Endometrial microvascular endothelial cells (primary cell): ENCODE measurements around the gene TNRC6A. TPM values are rescaled to one million over a fixed set of nuclear protein-coding genes. Genes with fewer than 3 reads are reported as not detected.
"Not testable (repeated sequence)": the region's sequence is repeated elsewhere in the genome, so short reads cannot be mapped to it uniquely, and the experiment has no call there.

Experiments used
- in situ Hi-C: cut with HindIII; loops from 2 replicates; pipeline ENCODE4 v1.10.0; 2017; ENCODE audit warnings: low sequenced_read_pairs, low pct_unique_long_range_greater_than_20kb; ENCODE audit errors: inconsistent ontology term
- total RNA-seq: library from RNA; depleted of rRNA; stranded (reverse); fragments of >200 nt; gene quantifications from one replicate; pipeline ENCODE4 v1.2.3, GENCODE V29; 2015; ENCODE audit errors: inconsistent ontology term

Gene TNRC6A
- total RNA-seq, 1 donor from 2014 or later = 32.1 TPM

DNA sequence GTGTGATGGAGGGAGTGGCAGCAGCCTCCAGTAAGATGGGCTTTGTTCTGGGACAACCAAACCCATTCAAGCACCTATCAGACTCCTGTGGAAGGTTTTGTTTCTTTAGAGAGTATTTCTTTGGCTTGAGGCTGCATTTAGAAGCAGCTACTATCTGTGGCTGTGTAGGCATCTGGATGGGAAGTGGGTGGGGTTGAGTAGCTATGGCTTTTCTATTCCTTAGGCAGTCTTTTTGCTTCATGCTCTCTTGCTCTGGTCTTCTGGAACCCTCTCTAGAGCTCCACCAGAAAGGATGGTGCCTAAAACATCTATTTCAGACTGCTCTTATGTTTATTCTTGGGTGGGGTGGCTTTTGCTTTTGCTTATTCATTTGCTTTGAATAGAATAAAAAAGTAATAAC, 19.9 kb downstream of the TNRC6A start:
- in situ Hi-C loops = no loop called here

DNA sequence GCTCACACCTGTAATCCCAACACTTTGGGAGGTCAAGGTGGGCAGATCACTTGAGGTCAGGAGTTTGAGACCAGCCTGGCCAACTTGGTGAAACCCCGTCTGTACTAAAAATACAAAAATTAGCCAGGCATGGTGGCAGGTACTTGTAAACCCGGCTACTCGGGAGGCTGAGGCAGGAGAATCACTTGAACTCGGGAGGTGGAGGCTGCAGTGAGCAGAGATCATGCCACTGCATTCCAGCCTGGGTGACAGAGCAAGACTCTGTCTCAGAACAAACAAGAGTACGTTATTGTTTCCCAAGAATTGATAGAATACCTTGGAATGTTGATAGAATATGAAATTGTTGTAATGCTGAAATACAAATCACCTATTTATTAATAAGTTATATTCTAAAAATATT, 20.4 kb downstream of the TNRC6A start:
- in situ Hi-C loops = not testable (repeated sequence)

DNA sequence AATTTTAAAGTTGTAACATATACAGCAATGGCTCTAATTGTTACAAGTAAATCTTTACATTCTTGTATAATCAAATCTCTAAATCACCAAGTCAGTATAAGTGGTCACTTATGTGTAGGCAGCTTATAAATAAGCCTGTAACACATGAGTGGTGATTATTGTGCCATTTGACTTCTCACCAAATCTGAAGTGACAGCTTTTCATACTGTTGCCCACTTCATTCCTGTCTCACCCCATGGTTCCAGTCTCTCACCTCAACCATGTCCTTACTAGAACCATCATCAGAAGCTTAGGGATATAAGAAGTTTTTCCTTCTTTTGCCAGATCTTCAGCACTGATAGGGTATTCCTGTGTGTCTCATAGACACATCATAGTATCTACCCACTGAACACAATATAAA, 23.5 kb downstream of the TNRC6A start:
- in situ Hi-C loops = no loop called here

DNA sequence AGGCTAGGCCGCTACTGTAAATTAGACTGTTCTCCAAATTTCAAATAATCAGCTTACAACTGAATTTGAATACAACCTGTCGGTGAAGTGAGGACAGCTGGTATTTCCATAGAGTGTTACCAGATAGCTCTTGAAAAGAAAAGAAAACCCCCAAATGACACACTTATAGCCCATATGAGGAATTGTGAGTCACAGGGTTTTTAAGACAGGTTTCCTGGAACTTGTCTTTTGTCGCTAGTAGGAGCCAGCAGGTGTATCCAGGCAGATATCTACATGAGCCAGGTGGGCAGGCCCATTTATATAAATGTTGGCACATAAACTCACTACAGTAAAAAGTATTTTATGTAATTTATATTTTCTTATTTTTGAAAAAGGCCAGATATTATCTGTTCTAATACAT, 24.0 kb downstream of the TNRC6A start:
- in situ Hi-C loops = no loop called here

DNA sequence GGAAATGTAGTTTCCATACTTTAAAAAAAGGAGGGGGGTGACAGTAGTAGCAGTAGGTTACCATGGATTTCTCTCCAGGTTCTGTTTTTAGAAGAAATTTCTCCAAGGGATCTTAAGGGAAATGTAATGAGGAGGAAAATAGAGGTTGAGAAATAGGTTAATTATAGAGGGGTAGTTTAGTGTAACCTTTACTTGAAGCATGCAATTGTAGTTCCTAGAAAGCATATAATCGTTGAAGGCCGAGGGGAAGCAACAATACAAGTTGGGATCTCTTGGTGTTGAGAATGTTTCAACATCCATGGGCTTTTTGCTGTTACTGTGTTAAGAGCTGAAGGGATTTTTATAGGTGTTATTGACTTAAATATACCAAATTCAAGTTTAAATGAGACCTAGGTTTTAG, 25.1 kb downstream of the TNRC6A start:
- in situ Hi-C loops = no loop called here

DNA sequence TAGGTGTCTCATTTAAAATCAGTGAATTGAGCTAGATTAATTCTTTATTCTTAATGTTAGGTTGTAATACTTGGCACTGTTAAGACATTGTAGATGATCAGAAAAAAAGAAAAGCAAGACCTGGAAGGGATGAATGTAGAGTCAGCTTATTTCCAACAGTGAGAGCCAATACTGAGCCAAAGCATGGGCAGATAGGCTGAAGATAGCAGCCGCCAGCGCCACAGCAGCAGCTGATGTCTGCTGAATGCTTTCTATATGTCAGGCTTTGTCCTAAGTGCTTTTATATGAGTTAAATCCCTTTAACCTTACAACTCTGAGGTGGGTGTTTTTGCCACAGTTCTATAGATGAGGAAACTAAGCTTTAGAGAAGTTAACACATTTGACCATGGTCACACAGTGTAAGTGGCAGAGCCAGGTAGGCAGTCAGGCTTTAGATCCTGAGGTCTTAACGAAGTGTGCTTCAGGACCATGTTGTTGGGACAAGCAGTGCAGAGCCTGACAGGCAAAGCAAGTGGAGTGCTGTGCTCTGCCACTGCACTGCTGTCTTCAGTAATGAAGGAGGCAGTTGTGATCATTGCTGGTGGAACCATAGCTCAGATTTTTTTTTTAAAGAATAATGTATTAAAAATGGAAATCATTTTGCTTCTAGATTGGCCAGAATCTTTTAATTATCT, 25.9 kb downstream of the TNRC6A start:
- in situ Hi-C loops = no loop called here

DNA sequence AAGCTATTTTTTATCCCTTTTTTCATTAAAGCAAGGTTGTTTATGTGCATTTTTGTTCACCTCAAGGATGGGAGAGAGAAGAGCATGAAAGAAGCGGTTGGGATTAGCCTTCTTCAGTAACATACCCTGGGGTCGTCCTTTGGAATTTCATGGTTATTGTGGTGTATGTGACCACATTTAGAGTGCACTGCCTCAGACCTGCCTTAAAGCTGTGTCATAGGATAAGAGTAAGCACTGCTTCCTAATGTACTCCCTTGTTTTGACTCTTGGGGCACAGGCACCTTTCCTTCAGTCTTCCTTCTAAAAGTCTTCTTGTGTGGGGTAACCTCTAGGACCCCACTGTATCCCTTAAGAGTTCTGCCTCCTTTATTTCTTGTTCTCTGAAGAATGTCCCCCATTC, 28.9 kb downstream of the TNRC6A start:
- in situ Hi-C loops = no loop called here

DNA sequence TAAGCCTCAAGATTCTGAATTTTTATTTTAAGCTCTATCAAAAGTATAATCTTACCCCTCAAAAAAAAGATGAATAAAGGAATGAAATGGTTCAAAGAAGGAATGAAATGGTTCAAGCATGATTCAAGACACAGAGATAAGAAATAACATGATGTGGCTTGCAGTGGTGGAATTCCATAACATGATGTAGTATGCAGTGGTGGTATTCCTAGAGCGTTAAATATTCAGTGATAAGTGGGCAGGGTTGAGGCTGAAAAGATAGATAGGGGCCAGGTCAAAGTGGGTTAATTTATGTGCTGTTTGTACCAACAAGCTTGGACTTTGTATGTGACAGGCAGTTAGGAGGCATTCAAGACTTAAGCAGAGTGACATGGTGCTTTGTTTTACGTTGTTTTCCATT, 29.6 kb downstream of the TNRC6A start:
- in situ Hi-C loops = no loop called here

DNA sequence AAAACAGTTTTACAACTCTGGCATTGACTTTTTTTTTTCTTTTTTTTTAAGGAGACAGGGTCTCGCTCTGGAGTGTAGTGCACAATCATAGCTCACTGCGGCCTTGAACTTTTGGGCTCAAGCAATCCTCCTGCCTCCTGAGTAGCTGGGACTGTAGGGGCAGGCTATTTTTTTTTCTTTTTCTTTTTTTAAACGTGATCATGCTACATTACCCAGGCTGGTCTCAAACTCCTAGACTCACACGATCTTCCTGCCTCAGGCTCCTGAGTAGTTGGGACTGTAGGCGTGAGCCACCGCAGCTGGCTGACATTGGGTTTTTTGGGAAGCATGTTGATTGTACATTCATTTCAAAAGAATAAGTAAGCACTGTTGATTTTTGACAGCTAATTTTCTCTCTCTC, 32.1 kb downstream of the TNRC6A start:
- in situ Hi-C loops = no loop called here

DNA sequence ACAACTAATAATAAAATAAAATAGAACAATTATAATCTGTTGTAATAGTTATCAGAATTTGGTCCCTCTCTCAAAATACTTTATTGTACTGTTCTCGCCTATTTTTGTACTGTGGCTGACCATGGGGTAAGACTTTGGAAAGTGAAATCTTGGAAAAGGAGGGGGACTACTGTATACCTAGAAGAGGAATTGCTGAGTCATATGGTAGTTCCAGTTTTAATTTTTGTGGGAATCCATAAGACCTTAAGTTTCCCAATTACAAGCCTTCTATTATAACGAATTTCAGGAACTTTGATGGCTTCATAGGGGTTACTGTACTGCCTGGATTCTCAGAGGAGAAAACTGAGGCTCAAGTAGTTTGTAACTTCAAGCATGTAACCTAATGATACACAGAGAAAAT, 35.5 kb downstream of the TNRC6A start:
- in situ Hi-C loops = no loop called here

DNA sequence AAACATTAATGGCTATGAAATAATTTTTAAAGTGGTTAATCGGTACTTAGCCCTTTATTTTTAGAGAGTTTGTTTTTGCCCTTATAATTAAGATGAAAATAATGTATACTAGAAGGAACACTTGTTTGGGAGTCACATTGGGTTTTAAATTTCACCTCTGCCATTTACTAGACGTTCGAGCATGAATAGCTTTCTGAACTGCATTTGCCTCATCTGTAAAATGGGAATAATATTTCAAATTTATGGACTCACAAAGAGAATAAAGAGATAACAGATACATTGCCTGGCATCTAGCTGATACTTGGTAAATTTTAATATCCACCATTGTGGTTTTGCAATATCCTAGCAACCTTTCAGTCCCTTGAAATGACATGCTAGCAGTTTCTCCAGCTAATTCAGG, 36.6 kb downstream of the TNRC6A start:
- in situ Hi-C loops = no loop called here

DNA sequence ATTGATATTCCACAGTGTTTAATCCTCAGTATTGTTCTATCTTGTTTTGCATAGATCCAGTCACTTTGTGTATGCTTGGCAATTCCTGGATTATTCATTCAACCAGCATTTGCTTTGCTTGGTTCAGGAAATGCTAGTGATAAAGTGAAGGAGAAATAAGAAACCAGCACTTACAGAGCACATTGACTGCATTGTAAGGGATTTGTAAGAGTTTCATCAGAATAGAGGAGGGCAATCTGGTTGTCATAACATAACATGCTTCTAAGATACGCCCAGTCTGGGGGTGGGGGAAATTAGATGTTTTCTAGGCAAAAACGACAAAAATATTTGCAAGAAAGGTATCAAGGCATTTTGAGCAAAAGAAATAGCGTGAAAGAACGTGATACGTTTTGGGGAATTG, 40.4 kb downstream of the TNRC6A start:
- in situ Hi-C loops = no loop called here

DNA sequence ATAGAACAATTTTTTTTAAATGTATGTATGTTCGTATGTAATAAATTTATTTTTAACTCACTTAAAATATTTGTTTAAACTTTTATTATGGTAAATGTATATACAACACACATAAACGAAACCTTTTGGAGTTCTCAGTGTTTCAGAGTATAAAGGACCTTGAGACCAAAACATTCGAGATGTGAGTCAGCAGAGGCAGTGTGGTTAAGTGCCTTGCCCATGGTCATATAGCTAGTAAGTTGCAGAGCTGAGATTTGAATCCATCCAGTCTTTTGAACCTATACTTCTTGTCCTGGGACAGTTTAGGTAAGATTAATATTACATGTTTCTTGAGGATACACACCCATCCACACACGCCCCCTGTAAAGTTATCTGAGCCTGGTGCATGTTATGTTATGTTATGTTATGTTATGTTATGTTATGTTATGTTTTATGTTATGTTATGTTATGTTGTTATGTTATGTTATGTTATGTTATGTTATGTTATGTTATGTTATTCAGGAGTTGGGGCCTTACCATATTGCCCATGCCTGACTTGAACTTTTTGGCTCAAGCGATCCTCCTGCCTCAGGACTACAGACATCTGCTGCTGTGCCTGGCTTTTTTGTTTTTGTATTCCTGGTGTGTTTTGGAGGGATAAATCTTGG, 41.8 kb downstream of the TNRC6A start:
- in situ Hi-C loops = no loop called here

DNA sequence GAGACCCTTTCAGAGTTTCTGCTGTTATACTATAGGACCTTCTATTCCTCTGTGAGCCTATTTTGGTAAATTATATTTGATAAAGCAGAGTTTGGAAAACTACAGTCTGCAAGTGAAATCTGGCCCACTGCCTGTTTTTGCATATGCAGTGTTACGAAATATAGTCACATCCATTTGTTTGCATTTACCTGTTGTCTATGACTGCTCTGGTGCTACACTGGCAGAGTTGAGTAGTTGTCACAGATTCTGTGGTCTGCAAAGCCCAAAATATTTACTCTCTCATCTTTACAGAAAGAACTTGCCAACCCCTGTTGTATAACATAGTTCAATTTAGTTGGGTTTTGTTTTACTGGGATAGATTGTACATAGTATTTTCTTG, 42.3 kb downstream of the TNRC6A start:
- in situ Hi-C loops = no loop called here

DNA sequence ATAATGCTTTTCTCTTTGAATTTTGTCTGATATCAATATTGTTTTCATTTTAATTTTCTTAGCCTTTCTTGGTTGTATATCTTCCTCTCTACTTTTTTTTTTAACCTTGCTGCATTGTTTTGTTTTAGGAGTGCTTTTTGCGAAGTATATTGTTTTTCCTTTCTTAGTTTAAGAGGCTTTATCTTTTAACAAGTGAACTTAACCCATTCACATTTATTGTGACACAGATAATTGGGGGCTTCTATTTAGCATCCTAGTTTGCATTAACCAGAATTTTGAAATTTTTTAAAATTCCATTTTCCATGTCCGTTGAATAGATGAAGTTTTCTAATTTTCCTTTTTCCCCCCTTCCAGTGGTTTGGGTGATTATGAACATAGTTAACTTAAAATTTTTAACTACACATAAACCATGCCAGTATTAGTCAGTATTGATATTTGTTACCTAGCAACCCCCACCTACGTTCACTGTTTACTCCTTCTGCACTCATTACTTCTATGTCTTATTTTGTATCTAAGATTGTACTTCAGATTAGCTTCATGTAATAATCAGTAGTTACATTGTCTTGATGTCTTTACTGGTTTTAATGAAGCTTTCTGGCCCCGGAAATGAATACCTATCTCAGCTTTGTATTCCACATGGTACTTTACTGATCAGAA, 44.4 kb downstream of the TNRC6A start:
- in situ Hi-C loops = no loop called here

DNA sequence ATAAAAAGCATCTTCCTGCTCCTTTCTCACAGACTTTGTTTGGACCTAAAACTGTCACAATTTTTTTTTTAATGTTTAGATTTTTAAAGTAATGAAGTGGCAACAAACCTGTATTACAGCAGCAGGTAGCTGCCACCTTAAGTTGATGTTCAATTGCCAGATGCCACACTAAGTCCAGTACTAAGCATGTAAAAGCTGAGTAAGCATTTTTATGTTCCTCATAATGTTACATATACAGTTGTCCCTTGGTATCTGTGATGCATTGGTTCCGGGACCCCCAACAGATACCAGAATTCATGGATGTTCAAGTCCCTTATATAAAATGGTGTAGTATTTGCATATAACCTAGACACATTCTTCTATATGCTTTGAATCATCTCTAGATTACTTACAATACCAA, 45.1 kb downstream of the TNRC6A start:
- in situ Hi-C loops = no loop called here

DNA sequence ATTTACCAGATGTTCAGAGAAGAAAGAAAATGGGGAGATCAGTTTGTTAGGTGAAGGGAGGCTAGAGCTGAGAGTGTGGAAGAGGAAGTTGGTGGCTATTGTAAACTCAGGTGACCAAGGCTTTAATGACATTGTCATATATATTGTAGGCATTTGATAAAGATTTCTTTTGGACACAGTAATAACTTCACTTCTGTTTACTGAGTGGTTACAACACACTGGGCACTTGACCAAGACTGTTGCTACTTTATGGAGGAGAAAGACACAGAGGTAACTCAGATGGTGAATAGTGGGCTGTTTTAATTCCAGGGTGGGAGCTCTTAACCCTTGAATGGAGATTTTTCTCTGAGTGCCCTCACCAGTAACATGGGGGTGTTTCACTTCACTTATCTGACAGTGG, 46.0 kb downstream of the TNRC6A start:
- in situ Hi-C loops = no loop called here

DNA sequence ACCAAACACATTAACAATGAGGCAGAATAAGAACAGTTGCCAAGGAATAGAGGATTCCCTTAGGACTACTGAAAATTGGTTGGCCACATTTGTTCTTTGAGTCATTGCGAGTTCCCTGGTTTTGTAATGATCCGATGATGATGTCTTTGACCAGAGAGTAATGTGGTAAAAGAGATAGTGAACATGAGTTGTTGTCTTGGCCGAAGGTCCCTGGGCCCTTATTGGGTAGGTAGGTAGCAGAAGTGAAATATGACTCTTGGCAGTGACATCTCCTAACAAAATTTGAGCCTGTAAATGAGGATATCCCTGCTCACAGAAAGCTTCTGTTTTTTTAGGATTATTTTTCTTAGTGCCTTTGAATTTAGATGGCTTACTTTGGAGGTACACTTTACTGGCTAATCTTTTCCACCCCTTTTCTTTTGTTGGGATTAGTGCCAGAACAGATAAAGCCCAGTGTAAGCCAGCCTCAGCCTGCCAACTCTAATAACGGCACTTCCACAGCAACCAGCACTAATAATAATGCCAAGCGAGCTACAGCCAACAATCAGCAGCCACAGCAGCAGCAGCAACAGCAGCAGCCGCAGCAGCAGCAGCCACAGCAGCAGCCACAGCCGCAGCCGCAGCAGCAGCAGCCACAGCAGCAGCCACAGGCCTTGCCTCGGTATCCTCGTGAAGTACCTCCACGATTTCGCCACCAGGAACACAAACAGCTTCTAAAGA, 47.2 kb downstream of the TNRC6A start:
- in situ Hi-C loops = no loop called here

DNA sequence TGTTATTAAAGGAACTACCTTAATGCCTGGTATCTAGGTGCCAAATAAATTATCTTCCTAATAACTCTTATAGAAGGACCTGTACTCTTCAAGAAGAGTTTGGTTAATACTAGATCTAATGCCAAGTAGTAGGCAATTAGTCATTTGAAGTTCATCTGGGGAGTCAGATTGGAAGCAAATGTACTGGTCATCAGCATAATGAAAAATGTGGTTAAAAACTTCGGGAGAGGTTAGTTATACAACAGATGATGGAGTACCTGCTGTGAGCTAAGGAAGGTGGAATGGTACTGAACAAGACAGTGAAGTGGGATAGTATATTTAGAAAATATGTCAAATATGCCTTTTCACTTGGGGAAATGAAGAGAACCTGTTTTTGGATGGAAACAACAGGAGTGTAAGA, 49.2 kb downstream of the TNRC6A start:
- in situ Hi-C loops = no loop called here

DNA sequence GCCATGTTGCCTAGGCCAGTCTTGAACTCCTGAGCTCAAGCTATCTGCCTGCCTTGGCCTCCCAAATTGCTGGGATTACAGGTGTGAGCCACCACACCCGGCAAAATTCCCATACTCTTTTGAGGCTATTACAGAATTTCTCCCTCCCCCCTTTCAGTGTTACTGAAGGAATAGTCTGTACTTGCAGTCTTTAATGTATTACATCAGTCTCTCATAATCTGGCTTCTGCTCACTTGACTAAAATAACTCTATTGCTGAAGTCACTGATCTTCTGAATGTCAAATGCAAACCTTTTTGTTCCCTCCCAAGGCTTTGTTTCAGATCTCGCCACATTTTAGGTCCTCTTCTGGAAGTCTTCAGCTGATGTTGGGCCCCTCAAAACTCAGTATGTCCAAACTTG, 51.8 kb downstream of the TNRC6A start:
- in situ Hi-C loops = no loop called here
